Measurements from ENCODE around the gene RPL26. TPM values are rescaled to one million over a fixed set of nuclear protein-coding genes. Genes with fewer than 3 reads are reported as not detected.

RPL26 gene
- total RNA-seq, 2 donors from 2014 or later: 1,739 to 2,129 TPM

DNA sequence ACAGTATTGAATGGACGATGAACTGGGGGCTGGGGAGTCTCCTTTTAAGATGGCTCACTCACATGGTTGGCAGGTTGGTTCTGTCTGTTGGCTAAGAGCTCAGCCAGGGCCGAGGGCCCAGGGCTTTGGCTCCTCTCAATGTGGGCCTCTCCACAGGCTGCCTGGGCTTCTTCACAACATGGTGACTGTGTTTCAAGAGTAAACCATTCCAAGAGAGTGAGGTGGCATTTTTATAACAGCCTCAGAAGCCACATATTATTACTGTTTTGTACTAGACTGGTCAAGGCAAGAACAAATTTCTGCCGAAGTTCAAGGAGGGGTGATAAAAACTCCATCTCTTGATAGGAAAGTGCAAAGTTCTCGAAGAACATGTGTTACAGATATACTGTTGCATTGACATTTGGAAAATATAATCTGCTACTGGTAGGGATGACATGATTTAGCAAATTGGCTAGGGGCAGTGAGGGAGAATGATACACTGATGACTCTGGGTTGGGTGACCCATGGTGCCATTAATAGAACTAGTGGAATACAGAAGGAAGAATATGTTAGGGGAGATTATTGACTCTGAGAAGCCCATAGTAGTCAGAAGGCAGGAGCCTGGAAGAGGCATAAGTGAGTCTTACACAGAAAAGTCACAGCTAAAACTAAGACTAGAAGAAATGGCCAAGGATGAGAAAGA, 20.2 kb downstream of the RPL26 start:
- TF ChIP-seq, protein P1, sequence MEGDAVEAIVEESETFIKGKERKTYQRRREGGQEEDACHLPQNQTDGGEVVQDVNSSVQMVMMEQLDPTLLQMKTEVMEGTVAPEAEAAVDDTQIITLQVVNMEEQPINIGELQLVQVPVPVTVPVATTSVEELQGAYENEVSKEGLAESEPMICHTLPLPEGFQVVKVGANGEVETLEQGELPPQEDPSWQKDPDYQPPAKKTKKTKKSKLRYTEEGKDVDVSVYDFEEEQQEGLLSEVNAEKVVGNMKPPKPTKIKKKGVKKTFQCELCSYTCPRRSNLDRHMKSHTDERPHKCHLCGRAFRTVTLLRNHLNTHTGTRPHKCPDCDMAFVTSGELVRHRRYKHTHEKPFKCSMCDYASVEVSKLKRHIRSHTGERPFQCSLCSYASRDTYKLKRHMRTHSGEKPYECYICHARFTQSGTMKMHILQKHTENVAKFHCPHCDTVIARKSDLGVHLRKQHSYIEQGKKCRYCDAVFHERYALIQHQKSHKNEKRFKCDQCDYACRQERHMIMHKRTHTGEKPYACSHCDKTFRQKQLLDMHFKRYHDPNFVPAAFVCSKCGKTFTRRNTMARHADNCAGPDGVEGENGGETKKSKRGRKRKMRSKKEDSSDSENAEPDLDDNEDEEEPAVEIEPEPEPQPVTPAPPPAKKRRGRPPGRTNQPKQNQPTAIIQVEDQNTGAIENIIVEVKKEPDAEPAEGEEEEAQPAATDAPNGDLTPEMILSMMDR (conservative IDR thresholded peaks at IDR 0.05): no peak
- peaks cover 2% of the 10 kb centered on the region for H3K9me3 Mint-ChIP-seq

DNA sequence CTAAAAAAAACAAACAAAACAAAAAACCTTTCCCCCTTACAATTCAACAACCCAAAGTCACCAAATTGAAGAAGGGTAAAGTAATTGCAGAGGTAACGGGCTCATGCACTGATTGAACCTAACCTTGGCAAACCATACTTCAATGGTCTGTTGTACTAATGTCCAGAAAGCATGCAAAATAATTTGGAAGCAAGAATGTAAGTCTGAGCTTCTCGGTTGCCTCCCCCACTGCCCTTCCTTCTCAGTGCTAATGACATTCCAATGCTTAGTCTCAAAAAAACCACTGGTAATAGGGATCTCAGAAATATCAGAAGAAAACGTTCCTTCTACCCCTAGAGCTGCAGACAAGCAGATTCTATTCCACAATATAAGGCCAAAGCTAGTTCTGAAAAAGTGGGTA, 22.2 kb downstream of the RPL26 start:
- peaks cover 20% of the 10 kb centered on the region for H3K4me1 Mint-ChIP-seq
- no peak overlapping the region for H3K27ac Mint-ChIP-seq
- H3K27ac ChIP-seq (ENCODE audit: low read depth, low read length): no peak overlapping the region

More for the DNA sequence above, 20.2 kb downstream of the RPL26 start:
- H3K4me3 Mint-ChIP-seq: no peak overlapping the region
- Histone ChIP-seq H3K36me3 (ENCODE audit: control insufficient read depth, insufficient read depth, low read length) (no peaks in the 10 kb centered on the region), H3K27ac (ENCODE audit: low read depth, low read length) (no peak overlapping the region), H3K9ac (ENCODE audit: extremely low read depth, low read length, poor library complexity, severe bottlenecking) (no peak overlapping the region), H3K9me3 (ENCODE audit: control insufficient read depth, low read length) (no peaks in the 10 kb centered on the region), H3K4me1 (ENCODE audit: control insufficient read depth, insufficient read depth, low read length) (peaks cover 4% of the 10 kb centered on the region), H3K27me3 (ENCODE audit: control insufficient read depth, insufficient read depth, low read length, poor library complexity, severe bottlenecking) (no peaks in the 10 kb centered on the region), H3K4me3 (ENCODE audit: low read length) (no peak overlapping the region)
- peaks cover 21% of the 10 kb centered on the region for H3K4me1 Mint-ChIP-seq
- 86 to 92% methylated on average over 4 of the region's 4 CpGs for WGBS, 2 experiments (ENCODE audit: insufficient coverage in 1 of 2, insufficient read length in 1 of 2)
- H3K27me3 Mint-ChIP-seq (ENCODE audit: insufficient read depth): no peaks in the 10 kb centered on the region
- H3K27ac Mint-ChIP-seq: no peak overlapping the region
- DNase-seq: no peak
- peaks cover 7% of the 10 kb centered on the region for H3K36me3 Mint-ChIP-seq (ENCODE audit: low read depth)

DNA sequence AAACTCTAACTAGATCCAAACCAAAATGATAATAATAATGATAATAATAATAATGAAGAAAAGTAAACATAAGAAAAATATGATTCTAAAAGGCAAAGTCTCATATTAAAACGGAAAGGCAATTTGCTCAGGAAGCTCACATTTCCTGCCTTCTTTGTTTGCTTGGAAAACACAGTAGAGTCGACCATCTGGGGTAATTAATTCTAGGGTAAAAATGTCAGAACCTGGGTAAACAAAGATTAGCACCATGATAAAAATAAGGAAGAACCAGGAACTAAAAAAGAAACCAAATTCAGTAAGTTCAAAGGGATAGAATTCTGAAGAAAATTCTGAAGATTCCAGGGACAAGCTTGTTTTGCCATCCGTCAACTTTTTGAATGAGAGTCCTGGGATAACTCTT, 22.7 kb downstream of the RPL26 start:
- H3K9me3 Mint-ChIP-seq: peaks cover 4% of the 10 kb centered on the region
- TF ChIP-seq, protein P1 (conservative IDR thresholded peaks at IDR 0.05): no peak
- no peak for DNase-seq
- H3K27me3 Mint-ChIP-seq (ENCODE audit: insufficient read depth): no peaks in the 10 kb centered on the region
- Histone ChIP-seq H3K27me3 (ENCODE audit: control insufficient read depth, insufficient read depth, low read length, poor library complexity, severe bottlenecking) (no peaks in the 10 kb centered on the region), H3K9me3 (ENCODE audit: control insufficient read depth, low read length) (peaks cover 4% of the 10 kb centered on the region), H3K4me3 (ENCODE audit: low read length) (no peak overlapping the region), H3K27ac (ENCODE audit: low read depth, low read length) (no peak overlapping the region), H3K4me1 (ENCODE audit: control insufficient read depth, insufficient read depth, low read length) (peaks cover 4% of the 10 kb centered on the region), H3K9ac (ENCODE audit: extremely low read depth, low read length, poor library complexity, severe bottlenecking) (no peak overlapping the region), H3K36me3 (ENCODE audit: control insufficient read depth, insufficient read depth, low read length) (no peaks in the 10 kb centered on the region)
- 66 to 70% methylated on average over 3 of the region's 3 CpGs for WGBS, 2 experiments (ENCODE audit: insufficient coverage in 1 of 2, insufficient read length in 1 of 2)
- H3K27ac Mint-ChIP-seq: peak overlapping the region; percentile 69
- H3K4me1 Mint-ChIP-seq: peaks cover 20% of the 10 kb centered on the region
- H3K4me3 Mint-ChIP-seq: peak overlapping the region; percentile 3
- H3K36me3 Mint-ChIP-seq (ENCODE audit: low read depth): peaks cover 6% of the 10 kb centered on the region

More for the DNA sequence above, 22.2 kb downstream of the RPL26 start:
- TF ChIP-seq, protein P1 (conservative IDR thresholded peaks at IDR 0.05): no peak
- H3K27me3 Mint-ChIP-seq (ENCODE audit: insufficient read depth): no peaks in the 10 kb centered on the region
- H3K4me1 ChIP-seq (ENCODE audit: control insufficient read depth, insufficient read depth, low read length): peaks cover 4% of the 10 kb centered on the region
- peaks cover 4% of the 10 kb centered on the region for H3K9me3 Mint-ChIP-seq
- H3K4me3 Mint-ChIP-seq: peak overlapping the region; percentile 3
- 73 to 100% methylated on average over 1 to 3 of the region's 3 CpGs for WGBS, 2 experiments (ENCODE audit: insufficient coverage in 1 of 2, insufficient read length in 1 of 2)
- peaks cover 10% of the 10 kb centered on the region for H3K36me3 Mint-ChIP-seq (ENCODE audit: low read depth)
- no peak for DNase-seq
- H3K36me3 ChIP-seq (ENCODE audit: control insufficient read depth, insufficient read depth, low read length): no peaks in the 10 kb centered on the region
- H3K9ac ChIP-seq (ENCODE audit: extremely low read depth, low read length, poor library complexity, severe bottlenecking): no peak overlapping the region
- H3K4me3 ChIP-seq (ENCODE audit: low read length): no peak overlapping the region
- H3K27me3 ChIP-seq (ENCODE audit: control insufficient read depth, insufficient read depth, low read length, poor library complexity, severe bottlenecking): no peaks in the 10 kb centered on the region
- peaks cover 4% of the 10 kb centered on the region for H3K9me3 ChIP-seq (ENCODE audit: control insufficient read depth, low read length)

All from endodermal cell (in vitro differentiated cells).